Neural progenitor cell (in vitro differentiated cells): ENCODE measurements around the gene SPDYE6.
"Not testable (repeated sequence)": the region's sequence is repeated elsewhere in the genome, so short reads cannot be mapped to it uniquely, and the experiment has no call there.

Experiments
- CTCF ChIP-seq: fragments of 200-600 bp; sonication (generic); IDR thresholded peaks from 2 replicates; pipeline ENCODE4 v1.5.1; 2017; ENCODE audit warnings: antibody characterized with exemption, mild to moderate bottlenecking
- EZH2 ChIP-seq: fragments of 200-600 bp; sonication (generic); IDR thresholded peaks from 2 replicates; pipeline ENCODE4 v1.6.1; 2017; ENCODE audit warnings: antibody characterized with exemption, mild to moderate bottlenecking, moderate library complexity
- EZH2phosphoT487 ChIP-seq: fragments of 200-600 bp; sonication (generic); IDR thresholded peaks from 2 replicates; pipeline ENCODE4 v1.6.1; 2017; ENCODE audit warnings: antibody characterized with exemption

DNA sequence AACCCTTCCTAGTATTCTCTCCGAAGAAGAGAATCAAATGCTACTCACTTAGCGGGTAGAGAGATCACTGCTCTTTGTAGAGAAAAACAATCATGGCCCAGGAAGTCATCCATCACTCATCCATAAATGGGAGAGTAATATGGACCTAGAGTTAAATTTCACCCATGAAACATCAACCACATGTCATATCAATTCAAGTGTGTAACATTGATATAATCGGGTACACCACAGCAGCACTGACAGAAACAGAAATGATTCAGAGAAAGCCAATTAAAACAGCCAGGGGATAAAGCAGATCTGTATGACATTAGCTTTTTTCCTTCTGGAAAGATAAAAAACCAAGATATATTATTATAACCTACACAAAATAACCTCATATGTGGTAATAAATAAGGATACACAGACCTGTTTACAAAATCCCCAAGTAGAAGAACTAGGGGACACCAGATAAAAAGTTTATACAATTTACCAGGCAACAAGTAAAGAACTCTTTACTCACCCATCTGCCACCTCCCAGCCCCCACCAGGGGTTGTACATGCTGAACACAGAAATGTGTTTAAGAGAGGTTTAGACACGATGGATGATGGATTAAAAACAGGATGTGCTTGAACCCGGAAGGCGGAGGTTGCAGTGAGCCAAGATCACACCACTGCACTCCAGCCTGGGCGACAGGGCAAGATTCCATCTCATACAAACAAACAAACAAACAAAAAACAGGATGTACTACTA is 25.6 kb upstream of the SPDYE6 start:
- TF ChIP-seq CTCF, EZH2, EZH2phosphoT487: not testable (repeated sequence)
